ENCODE results near the gene PPARD.

The PPARD gene

DNA sequence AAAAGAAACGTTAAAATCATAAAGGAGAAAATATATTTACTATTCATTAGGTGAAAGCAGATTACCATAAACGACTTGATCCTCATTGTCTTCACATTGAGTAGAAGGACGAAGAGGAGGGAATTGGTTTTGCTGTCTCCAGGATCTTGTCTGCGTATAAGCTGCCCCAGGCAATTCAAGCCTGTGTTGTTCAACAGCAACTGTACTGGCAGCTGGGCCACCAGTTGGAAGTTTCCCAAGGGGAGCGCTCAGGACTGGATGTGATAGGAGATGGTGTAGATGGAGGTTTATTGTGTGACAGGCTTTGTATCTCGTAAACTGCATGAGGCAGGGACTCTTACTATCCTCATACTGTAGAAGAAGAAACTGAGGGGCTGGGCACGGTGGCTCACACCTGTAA is 105.8 kb downstream of the PPARD start:
- Mint-ChIP-seq H3K27ac (no peak overlapping the region), H3K4me3 (no peak overlapping the region), H3K9me3 (no peaks in the 10 kb centered on the region), H3K36me3 (no peaks in the 10 kb centered on the region), H3K4me1 (peaks cover 16% of the 10 kb centered on the region), H3K27me3 (no peaks in the 10 kb centered on the region)
- ATAC-seq (ENCODE audit: low read depth) (no peak), DNase-seq (ENCODE audit: low spot score in 2 of 2) (no peak)

DNA sequence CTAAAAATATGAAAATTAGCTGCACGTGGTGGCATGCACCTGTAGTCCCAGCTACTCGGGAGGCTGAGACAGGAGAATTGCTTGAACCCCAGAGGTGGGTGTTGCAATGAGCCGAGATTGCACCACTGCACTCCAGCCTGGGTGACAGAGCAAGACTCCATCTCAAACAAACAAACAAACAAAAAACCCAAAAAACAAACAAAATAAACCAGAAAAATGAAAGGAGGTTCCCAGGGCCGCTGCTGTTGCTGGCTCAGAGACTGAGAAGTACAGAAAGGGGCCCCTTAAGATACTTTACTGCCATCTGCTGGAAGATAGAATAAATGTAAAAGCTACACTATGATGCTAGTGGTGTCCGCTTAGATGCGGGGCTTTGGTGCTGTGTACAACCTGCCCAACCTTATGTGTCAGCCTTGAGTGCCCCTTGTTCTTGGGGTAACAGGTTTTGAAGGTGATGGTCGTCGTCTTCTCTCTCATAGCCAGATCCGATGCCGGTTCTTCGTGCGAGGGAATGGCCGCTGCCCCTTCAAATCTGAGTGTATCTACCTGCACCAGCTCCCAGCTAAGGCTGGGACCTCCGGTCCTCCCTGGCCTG is 107.0 kb downstream of the PPARD start:
- DNase-seq (ENCODE audit: low spot score in 2 of 2) (peak in 1 of 2 donors; percentile 71), ATAC-seq (ENCODE audit: low read depth) (peak; percentile 67)
- H3K4me1 Mint-ChIP-seq: peaks cover 20% of the 10 kb centered on the region
- no peaks in the 10 kb centered on the region for H3K27me3 Mint-ChIP-seq
- H3K27ac Mint-ChIP-seq: peak overlapping the region; percentile 55
- H3K9me3 Mint-ChIP-seq: no peaks in the 10 kb centered on the region
- no peak overlapping the region for H3K4me3 Mint-ChIP-seq
- H3K36me3 Mint-ChIP-seq: no peaks in the 10 kb centered on the region

- Mint-ChIP-seq H3K9me3 (no peaks in the 10 kb centered on the region), H3K4me3 (peak overlapping the region; percentile 94), H3K27me3 (no peaks in the 10 kb centered on the region), H3K36me3 (peaks cover 8% of the 10 kb centered on the region), H3K4me1 (peaks cover 22% of the 10 kb centered on the region), H3K27ac (peak overlapping the region; percentile 78)
- peak; percentile 4 for ATAC-seq (ENCODE audit: low read depth)
- DNase-seq (ENCODE audit: low spot score in 2 of 2): no peak
These were observed 109.2 kb downstream of the PPARD start for GRCh38 chr6:35451354-35452182.

- Mint-ChIP-seq H3K4me3 (peak within 1 kb of the TSS; percentile 94), H3K9me3 (no peaks in the 10 kb centered on the region), H3K27me3 (no peaks in the 10 kb centered on the region), H3K27ac (peak within 1 kb of the TSS; percentile 78), H3K36me3 (peaks cover 8% of the 10 kb centered on the region), H3K4me1 (peaks cover 22% of the 10 kb centered on the region)
- peak; percentile 79 for ATAC-seq (ENCODE audit: low read depth)
- DNase-seq (ENCODE audit: low spot score in 2 of 2): peak; percentile 79 to 91
These were observed 110.1 kb downstream of the PPARD start, which contains the start of gene FANCE for GRCh38 chr6:35452183-35453090. Gene FANCE (plus strand): TSS chr6:35452338. CDS start chr6:35452546, 208 bp downstream.

GRCh38 chr6:35453236-35453635 is 110.9 kb downstream of the PPARD start:
- peaks cover 25% of the 10 kb centered on the region for H3K4me1 Mint-ChIP-seq
- no peaks in the 10 kb centered on the region for H3K9me3 Mint-ChIP-seq
- H3K27ac Mint-ChIP-seq: no peak overlapping the region
- ATAC-seq (ENCODE audit: low read depth): no peak
- peak overlapping the region; percentile 74 for H3K4me3 Mint-ChIP-seq
- no peak for DNase-seq (ENCODE audit: low spot score in 2 of 2)
- H3K36me3 Mint-ChIP-seq: peaks cover 8% of the 10 kb centered on the region
- H3K27me3 Mint-ChIP-seq: no peaks in the 10 kb centered on the region

GRCh38 chr6:35454391-35455110 is 112.2 kb downstream of the PPARD start:
- Mint-ChIP-seq H3K36me3 (peaks cover 13% of the 10 kb centered on the region), H3K4me1 (peaks cover 25% of the 10 kb centered on the region), H3K27ac (no peak overlapping the region), H3K9me3 (no peaks in the 10 kb centered on the region), H3K4me3 (peak overlapping the region; percentile 27), H3K27me3 (no peaks in the 10 kb centered on the region)
- no peak for ATAC-seq (ENCODE audit: low read depth)
- no peak for DNase-seq (ENCODE audit: low spot score in 2 of 2)

DNA sequence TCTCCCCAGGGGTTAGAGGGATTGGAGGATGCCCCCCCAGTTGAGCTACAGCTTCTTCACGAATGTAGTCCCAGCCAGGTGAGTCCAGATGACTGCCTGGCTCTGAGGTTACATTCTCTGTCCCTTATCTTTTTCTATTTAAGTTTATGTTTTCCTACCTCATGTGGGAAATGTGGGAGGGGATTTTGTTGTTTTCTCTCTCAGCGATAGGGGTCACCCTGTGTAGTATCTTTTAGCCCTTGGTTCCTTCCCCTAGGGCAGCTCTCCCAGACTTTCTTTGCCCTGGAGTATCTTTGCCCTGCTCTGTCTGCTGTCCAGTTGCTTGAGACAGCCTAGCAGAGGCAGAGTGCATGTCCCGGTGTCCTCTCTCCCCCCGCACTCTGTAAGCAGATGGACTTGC is 115.5 kb downstream of the PPARD start:
- Mint-ChIP-seq H3K36me3 (peaks cover 19% of the 10 kb centered on the region), H3K27ac (peak overlapping the region; percentile 36), H3K27me3 (no peaks in the 10 kb centered on the region), H3K4me1 (peaks cover 13% of the 10 kb centered on the region), H3K9me3 (no peaks in the 10 kb centered on the region), H3K4me3 (no peak overlapping the region)
- no peak for DNase-seq (ENCODE audit: low spot score in 2 of 2)
- no peak for ATAC-seq (ENCODE audit: low read depth)

- no peaks in the 10 kb centered on the region for H3K9me3 Mint-ChIP-seq
- H3K4me1 Mint-ChIP-seq: peaks cover 5% of the 10 kb centered on the region
- H3K27me3 Mint-ChIP-seq: no peaks in the 10 kb centered on the region
- H3K27ac Mint-ChIP-seq: no peak overlapping the region
- DNase-seq (ENCODE audit: low spot score in 2 of 2) (no peak), ATAC-seq (ENCODE audit: low read depth) (no peak)
- H3K36me3 Mint-ChIP-seq: peaks cover 14% of the 10 kb centered on the region
- H3K4me3 Mint-ChIP-seq: no peak overlapping the region
These were observed 118.9 kb downstream of the PPARD start for GRCh38 chr6:35461270-35461669.

GRCh38 chr6:35463292-35463691 is 120.9 kb downstream of the PPARD start:
- H3K4me1 Mint-ChIP-seq: peaks cover 4% of the 10 kb centered on the region
- no peak overlapping the region for H3K4me3 Mint-ChIP-seq
- H3K36me3 Mint-ChIP-seq: peaks cover 16% of the 10 kb centered on the region
- H3K27ac Mint-ChIP-seq: no peak overlapping the region
- H3K27me3 Mint-ChIP-seq: no peaks in the 10 kb centered on the region
- DNase-seq (ENCODE audit: low spot score in 2 of 2) (no peak), ATAC-seq (ENCODE audit: low read depth) (no peak)
- no peaks in the 10 kb centered on the region for H3K9me3 Mint-ChIP-seq

DNA sequence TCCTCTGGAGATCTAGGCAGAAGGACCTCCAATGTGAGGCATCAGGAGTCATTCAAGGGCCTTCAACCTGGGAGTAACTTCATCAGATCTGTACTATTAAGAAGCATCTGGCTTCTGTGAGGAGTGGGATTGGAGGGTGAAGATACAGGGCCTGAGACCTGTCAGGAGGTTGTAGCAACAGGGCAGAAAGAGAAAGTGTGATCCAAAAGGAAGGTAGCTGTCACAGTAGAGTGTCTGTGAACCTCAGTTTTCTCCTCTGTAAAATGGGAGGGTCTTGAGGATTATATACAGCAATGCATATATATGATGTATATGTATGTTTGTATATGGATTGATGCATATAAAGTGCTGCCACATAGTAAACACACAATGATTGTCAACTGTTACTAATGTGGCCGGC is 123.3 kb downstream of the PPARD start:
- DNase-seq (ENCODE audit: low spot score in 2 of 2): no peak
- H3K36me3 Mint-ChIP-seq: peaks cover 19% of the 10 kb centered on the region
- no peak overlapping the region for H3K4me3 Mint-ChIP-seq
- peaks cover 18% of the 10 kb centered on the region for H3K4me1 Mint-ChIP-seq
- H3K27ac Mint-ChIP-seq: no peak overlapping the region
- H3K9me3 Mint-ChIP-seq: no peaks in the 10 kb centered on the region
- no peak for ATAC-seq (ENCODE audit: low read depth)
- no peaks in the 10 kb centered on the region for H3K27me3 Mint-ChIP-seq

- Mint-ChIP-seq H3K9me3 (no peaks in the 10 kb centered on the region), H3K27ac (peak within 1 kb of the TSS; percentile 97), H3K4me1 (peaks cover 21% of the 10 kb centered on the region), H3K36me3 (peaks cover 20% of the 10 kb centered on the region), H3K4me3 (peak within 1 kb of the TSS; percentile 97), H3K27me3 (no peaks in the 10 kb centered on the region)
- ATAC-seq (ENCODE audit: low read depth) (peak; percentile 83), DNase-seq (ENCODE audit: low spot score in 2 of 2) (peak; percentile 92 to 95)
These were observed 126.0 kb downstream of the PPARD start, which contains the start of gene RPL10A for GRCh38 chr6:35468181-35468979. Gene RPL10A (plus strand): TSS chr6:35468401. CDS start chr6:35468435, 34 bp downstream.

GRCh38 chr6:35468980-35469750 is 126.8 kb downstream of the PPARD start:
- H3K27ac Mint-ChIP-seq: peak overlapping the region; percentile 97
- ATAC-seq (ENCODE audit: low read depth): no peak
- H3K4me3 Mint-ChIP-seq: peak overlapping the region; percentile 97
- DNase-seq (ENCODE audit: low spot score in 2 of 2): no peak
- H3K36me3 Mint-ChIP-seq: peaks cover 20% of the 10 kb centered on the region
- H3K9me3 Mint-ChIP-seq: no peaks in the 10 kb centered on the region
- no peaks in the 10 kb centered on the region for H3K27me3 Mint-ChIP-seq
- peaks cover 21% of the 10 kb centered on the region for H3K4me1 Mint-ChIP-seq

All from memory B cell (primary cell).